Pons (tissue), 1 donor: ENCODE data around the gene RNF114.
"Not testable (repeated sequence)": the region's sequence is repeated elsewhere in the genome, so short reads cannot be mapped to it uniquely, and the experiment has no call there.

Experiments
- DNase-seq: peaks from one replicate; pipeline ENCODE4 v3.0.0-alpha.2; 2016; ENCODE audit warnings: low spot score

Gene RNF114

DNA sequence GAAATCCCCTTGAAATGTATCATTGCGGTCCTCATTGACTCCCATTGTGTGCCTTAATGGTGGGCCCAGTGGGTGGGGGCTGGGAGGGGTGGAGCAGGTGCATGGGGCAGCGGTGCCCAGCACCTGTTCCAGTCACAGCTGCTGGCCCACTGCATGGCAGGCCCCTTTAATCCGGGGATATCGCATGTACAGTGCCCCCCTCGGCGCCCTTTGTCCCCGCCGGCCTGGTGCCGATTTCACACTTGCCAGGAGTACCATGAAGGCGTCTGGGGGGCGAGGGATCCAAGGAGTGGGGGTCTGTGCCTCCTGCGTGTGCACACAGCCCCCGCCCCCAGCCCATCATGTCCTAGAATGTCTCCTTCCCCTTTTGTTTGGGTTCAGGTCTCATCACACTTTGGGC is 49.4 kb downstream of the RNF114 start:
- no peak for DNase-seq

DNA sequence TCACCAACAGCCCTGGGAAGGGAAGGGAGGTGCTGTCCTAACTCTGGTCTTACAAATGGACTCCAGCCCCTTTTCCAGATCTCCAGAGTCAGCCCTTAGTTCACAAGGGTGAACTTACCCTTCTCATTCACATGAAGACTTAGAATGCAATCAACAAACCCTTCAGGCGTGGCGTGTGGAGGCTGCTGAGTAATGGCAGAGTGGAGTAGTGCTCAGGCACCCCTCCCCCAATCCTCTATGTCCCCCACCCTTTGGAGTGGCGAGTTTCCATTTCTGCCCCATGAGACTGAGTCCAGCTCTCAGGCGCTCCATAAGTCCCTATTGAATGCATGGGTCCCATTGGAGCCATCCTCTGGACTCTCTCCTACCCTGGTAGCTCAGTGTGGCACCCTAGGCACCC is 49.9 kb downstream of the RNF114 start:
- no peak for DNase-seq

DNA sequence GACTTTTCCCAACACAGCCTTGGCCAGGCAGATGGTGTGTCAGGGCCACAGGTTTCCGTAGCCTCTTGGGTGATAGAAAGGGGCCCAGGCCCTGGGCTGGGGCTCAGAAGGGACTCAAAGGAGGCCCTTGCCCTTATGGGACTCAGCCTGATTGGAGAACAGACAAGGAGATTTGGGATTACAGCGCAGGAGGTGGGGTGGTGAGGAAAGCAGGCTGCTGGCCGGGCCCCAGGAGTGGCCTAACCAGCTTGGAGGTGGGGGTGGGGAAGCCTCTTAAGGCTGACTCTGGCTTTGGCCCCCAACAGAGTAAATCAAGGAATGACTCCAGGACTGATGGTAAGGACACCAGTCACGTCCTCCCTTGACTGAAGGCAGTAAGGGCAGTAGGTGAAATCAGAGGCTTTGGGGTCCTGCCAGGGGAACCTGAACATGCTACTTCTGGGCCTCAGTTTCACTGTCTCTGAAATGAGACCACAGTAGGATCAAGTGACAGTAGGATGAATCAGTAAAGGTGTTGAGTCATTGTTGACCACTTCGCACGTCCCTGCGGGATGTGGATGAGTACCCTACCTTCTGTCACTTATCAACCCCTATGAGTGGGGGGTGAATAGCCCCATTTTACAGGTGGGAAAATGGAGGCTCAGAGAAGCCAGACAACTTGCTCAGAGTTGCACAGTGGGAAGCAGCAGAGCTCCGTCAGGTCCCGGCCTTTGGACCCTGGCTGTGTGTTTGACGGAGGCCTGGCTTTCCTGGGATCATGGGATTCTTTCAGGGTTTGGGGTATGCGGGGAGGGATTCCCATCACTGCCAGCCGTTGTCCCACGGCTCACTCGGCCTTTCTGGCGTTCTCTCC is 51.0 kb downstream of the RNF114 start:
- DNase-seq = no peak

DNA sequence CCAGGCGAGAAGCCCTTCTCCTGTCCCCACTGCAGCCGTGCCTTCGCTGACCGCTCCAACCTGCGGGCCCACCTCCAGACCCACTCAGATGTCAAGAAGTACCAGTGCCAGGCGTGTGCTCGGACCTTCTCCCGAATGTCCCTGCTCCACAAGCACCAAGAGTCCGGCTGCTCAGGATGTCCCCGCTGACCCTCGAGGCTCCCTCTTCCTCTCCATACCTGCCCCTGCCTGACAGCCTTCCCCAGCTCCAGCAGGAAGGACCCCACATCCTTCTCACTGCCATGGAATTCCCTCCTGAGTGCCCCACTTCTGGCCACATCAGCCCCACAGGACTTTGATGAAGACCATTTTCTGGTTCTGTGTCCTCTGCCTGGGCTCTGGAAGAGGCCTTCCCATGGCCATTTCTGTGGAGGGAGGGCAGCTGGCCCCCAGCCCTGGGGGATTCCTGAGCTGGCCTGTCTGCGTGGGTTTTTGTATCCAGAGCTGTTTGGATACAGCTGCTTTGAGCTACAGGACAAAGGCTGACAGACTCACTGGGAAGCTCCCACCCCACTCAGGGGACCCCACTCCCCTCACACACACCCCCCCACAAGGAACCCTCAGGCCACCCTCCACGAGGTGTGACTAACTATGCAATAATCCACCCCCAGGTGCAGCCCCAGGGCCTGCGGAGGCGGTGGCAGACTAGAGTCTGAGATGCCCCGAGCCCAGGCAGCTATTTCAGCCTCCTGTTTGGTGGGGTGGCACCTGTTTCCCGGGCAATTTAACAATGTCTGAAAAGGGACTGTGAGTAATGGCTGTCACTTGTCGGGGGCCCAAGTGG is 51.9 kb downstream of the RNF114 start:
- DNase-seq = no peak

DNA sequence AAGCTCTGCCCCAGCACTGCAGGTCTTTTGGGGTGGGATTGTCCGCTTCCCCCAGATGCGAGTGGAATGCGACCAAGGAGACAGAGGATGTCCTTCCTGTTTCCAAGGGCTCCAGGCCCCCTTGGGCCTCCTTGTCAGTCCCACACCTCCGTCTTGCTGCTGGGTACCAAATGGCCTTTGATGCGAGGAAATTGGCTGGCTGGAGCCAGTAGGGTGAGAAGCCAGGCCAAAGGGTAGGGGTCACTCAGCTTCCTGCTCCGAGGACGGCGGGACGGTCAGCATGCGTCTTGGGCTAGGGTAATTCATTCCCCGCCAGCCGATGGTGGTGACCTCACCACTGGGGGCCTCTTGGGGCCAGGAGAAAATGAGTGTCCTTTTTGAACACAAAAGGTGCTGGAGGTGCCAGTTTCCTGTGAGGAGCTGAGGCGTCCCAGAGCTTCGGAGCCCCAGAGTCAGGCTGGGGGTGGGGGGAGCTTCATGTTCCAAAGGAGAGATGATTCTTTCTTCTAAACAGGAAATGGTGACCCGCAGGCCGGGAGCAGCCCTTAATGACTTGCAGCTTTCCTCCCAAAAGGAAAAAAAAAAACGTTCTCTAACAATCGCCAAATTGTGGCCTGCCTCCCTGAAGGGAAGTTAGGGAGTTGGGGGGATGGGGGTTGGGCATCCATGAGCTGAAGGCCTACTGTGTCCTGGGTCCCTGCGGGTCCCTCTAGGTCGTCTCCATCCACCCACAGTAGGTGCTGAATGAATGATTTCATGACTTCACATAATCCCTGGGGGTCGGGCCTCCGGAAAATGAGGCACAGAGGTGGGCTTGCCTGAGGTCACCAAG is 53.3 kb downstream of the RNF114 start:
- DNase-seq = no peak

DNA sequence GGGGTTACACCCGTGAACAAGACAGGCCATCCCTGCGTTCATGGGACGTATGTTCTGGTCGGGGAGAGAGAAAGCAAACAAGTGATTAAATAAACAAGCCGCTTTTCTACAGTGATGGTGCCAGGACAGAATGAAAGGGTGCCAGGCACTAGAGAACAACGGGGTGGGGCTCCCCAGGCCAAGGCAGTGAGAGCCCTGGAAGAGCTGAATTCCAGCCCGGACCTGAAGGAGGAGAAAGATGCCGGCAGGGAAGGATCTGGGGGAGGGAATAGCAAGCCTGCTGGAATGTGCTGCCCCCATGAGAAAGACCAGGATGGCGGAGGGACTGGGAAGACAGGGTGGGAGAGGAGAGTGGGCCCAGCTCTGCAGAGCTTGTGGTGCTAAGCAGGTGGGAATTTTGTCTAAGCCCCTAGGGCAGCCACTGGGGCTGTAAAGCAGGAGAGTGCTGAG is 54.1 kb downstream of the RNF114 start:
- peak; percentile 63 for DNase-seq

DNA sequence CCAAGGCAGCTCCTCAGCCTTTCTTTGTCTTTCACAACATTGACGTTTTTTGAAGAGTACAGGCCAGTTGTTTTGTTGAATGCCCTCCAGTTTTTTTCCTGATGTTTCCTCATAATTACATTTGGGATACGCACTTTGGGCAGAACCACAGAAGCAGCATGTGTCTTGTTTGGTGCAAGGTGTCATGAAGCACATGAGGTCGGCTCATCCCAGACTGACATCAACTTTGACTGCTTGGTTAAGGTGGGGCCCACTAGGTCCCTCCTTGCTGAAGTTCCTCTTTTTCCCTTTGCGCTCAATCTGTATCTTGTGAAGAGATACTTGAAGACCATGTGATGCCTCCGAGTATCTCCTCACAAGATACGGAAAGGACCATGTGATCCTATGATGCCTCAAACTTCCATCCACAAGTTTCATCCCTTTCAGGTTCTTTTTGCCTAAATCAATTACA is 57.1 kb downstream of the RNF114 start:
- DNase-seq = no peak

DNA sequence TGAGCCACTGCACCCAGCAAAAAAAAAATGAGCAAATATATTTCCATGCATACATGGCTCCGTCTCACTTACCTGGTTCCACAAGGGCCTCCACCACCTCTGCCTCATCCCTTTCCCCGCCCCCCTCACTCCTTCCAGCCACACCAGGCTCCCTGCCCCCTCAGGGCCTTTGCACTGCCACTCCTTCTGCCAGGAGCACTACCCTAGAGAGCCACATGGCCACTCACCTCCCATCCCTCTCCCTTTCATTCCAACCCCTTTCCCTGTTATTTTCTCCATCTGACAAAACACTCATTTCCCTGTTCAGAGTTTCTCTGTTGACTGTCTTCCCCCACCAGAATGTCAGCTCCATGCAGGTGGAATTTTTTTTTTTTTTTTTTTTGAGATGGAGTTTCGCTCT is 59.4 kb downstream of the RNF114 start:
- no peak for DNase-seq

DNA sequence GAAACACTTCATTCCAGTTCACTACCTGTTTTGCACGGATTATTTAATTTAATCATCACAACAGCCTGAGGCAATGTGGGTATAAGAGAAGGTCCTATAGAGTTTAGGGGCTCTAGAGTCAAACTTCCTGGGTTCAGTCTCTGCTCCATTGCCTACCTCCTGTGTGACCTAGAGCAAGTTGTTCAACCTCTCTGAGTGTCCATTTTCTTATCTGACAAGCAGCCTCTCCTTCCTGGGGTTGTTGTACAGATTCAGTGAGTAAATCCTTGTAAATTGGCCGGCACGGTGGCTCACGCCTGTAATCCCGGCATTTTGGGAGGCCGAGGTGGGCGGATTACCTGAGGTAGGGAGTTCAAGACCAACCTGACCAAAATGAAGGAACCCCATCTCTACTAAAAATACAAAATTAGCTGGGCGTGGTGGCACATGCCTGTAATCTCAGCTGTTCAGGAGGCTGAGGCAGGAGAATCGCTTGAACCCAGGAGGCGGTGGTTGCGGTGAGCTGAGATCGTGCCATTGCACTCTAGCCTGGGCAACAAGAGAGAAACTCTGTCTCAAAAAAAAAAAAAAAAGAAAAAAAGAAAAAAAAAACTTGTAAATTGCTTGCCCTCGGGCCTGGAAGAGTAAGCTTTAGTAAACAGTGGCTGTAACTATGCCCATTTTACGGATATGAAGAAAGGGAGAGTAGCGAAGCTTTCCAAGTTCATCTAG is 62.4 kb downstream of the RNF114 start:
- not testable (repeated sequence) for DNase-seq

DNA sequence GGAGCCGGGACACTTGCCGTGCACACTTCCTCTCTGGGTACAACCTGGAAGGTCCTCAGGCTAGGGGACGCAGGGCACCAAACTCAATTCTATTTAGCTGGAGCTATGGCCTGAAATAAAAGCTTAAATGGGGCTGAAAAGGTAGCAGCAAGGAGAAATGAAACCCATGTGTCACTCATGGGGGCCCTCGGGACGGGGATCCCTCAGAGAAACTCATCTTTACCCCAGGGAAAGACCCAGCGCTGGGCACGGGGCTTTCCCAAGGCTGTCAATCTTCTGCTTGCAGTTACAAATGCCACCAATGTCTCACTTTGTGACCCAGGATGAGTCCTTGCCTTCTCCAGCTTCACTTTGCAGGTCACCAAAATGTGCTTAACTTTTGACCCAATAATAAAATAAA is 63.1 kb downstream of the RNF114 start:
- no peak for DNase-seq

DNA sequence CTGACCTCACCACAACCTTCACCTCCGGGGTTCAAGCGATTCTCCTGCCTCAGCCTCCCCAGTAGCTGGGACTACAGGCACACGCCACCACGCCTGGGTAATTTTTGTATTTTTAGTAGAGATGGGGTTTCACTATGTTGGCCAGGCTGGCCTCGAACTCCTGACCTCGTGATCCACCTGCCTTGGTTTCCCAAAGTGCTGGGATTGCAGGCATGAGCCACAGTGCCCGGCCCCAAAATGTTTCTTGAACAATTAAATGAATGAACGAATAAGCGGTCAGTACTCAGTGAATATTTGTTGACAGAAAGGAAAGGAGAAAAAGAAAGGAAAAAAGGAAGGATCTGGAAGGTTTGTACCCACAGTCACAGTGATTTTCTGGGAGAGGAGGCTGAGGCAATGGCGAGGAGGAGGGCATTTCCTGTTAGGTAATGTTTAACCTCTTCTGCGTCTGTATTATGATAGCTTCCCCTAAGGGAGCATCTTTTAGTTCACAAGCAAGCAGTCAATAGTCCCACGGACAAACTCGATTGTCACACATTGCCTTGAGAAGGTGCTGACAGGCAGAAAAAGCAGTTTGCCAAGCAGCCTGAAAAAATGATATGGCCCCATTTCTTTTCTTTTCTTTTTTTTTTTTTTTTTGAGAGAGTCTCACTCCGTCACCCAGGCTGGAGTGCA is 64.5 kb downstream of the RNF114 start:
- not testable (repeated sequence) for DNase-seq

DNA sequence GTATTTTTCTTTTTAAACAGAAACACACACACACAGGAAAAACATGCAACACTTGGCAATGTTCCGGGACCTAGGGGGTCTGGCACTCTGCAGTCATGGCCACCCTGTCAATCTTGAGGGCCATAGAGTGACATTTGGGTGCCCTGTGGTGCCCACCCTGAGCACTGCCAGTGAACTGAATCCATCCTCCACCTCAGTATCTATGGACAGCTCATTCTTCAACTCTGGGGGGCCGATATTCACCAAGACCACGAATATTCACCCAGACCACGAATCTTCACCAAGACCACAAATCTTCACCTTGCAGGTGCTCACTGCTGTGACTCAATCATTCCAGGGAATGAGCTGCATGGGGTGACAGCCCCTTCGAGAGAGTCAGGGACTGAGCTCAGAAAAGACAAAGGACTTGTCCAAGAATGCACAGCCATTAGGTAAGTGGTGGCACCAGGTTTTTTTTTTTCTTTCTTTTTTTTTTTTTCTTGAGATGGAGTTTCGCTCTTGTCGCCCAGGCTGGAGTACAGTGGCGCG is 65.7 kb downstream of the RNF114 start:
- no peak for DNase-seq

DNA sequence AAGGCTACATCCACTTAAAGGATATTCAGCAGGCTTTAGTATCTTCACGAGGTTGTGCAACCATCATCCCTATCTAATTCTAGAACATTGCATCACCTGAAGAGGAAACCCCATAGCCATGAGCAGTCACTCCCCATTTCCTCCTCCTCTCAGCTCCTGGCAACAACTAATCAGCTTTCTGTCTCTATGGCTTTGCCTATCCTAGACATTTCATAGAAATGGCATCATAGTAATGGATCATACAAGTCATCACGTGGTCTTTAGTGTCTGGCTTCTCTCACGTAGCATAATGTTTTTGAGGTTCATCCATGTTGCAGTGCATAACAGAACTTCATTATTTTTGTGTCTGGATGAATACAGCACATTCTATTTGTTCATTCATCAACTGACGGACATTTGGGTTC is 67.1 kb downstream of the RNF114 start:
- no peak for DNase-seq
